CD4-positive, alpha-beta T cell treated with Interleukin-15 for 4 hours (primary cell): ENCODE data around the gene TCF21.

Source experiments
- DNase-seq: peaks from one replicate; pipeline ENCODE4 v3.0.0-alpha.2; 2020; ENCODE audit warnings: low spot score

Gene TCF21

DNA sequence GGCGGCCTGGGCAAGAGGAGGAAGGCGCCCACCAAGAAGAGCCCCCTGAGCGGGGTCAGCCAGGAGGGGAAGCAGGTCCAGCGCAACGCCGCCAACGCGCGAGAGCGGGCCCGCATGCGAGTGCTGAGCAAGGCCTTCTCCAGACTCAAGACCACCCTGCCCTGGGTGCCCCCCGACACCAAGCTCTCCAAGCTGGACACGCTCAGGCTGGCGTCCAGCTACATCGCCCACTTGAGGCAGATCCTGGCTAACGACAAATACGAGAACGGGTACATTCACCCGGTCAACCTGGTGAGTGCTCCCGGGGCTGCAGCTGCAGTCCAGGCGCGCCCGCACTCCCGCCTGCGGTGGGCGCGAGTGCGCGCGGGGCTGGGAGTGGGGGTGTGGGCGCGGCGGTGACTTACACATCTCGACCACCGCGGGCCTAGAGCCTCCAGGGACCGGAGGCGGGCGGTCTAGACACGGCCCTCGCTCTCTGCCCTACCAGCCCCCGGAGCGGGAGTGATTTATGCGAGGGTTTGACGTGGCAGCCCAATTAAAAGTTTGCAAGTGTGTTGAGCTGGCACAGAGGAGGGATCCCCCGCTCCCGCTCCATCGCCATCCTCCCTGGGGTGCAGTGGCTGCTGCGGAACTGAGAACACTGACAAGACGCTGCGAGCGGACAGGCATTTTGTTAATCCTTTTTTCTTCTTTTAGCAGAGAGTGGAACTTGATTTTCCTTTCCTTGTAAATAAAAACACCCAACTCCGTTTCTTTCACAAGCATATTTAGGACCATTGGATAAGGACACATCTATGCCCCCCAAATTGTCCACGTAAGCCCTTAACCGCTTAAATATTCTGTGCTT is 867 bp downstream of the TCF21 start:
- DNase-seq, result no peak

DNA sequence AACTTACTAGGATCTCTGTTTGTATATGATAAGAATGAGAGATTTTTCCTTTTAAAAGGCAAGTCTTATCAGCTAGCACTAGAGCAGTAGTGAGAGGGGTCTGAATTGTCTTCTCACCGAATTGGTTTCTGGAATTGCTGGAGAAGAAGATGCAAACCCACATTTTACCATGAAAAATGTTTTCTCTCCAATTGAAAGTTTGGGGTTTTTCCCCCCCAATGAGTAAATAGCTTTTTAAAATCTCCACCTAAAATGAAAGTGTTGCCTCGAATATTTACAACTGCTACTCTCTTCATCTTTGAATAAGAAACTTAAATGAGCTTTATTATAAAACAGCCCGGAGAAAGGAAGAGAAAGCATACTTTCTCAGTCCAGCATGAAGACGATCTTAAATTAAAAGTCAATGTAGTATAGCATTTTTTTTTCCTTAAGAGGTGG is 1.8 kb downstream of the TCF21 start:
- no peak for DNase-seq

DNA sequence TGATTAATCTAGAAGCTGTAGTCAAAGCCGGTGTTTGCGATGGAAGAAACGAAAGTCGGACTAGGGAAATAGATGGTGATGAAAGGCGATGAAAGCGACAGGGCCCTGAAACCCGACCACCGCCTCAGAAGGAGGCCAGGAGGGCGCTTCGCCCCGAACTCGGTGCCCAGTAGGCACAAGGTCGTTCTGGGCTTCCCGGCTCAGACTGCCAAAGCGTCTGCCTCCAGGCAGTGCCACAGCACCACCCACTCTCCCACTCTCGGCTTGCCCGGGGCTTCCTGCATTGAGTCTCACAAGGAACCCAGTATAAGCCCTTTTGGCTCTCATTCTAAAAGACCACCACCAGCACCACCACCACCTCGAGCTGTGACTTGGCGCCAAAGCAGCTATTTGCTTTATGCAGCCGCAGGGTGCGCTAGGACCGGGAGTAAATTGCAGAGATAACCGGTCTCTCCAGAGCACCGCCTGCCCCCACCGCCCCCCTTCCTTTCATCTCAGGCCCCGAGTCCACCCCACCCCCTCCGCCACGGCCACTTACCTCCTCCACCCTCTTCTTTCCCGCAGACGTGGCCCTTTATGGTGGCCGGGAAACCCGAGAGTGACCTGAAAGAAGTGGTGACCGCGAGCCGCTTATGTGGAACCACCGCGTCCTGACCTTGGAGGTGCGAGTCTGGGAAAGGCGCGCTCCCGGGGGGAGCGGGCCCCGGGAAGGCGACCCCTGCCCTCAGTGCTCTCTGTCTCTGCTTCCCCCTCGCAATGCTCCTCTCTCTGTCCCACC is 2.4 kb downstream of the TCF21 start:
- DNase-seq, result no peak

DNA sequence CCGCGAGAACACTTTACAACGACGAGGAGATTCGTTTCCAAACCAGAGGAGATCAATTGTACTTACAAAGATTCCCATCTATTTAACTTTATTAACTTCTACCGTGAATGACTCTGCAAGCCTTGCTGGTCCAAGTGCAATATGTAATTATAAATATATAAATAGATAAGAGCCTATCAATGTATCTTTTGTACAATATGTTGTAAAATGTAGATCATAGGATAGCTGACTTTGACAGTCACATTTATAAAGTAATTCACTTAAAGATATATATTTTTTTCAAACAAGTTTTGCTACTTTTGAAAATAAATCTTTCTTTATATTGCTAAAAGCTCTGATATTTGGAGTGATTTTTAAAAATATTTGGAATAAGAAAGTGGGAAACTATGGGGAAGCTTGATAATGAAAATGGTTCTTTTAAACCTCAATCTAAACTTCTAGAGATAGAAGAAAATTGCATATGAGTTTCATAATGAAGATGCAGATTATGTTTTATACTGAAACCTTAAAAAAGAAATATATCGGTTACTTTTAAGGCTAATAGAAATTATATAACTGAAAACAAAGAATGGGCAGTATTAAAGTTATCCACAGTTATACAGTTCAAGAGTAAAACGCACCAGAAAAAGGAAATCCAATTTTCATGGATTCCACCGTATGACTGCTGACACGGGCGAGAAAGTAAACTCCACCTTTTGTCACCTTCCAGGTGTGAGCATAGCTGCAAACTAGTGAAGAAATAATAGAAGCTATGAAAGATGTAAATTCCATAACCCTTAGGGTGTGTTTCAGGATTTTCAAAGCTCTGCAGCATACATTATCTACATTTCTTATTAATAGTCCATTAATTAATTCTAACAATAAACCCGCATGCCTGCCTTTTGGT is 3.3 kb downstream of the TCF21 start:
- DNase-seq, result no peak

DNA sequence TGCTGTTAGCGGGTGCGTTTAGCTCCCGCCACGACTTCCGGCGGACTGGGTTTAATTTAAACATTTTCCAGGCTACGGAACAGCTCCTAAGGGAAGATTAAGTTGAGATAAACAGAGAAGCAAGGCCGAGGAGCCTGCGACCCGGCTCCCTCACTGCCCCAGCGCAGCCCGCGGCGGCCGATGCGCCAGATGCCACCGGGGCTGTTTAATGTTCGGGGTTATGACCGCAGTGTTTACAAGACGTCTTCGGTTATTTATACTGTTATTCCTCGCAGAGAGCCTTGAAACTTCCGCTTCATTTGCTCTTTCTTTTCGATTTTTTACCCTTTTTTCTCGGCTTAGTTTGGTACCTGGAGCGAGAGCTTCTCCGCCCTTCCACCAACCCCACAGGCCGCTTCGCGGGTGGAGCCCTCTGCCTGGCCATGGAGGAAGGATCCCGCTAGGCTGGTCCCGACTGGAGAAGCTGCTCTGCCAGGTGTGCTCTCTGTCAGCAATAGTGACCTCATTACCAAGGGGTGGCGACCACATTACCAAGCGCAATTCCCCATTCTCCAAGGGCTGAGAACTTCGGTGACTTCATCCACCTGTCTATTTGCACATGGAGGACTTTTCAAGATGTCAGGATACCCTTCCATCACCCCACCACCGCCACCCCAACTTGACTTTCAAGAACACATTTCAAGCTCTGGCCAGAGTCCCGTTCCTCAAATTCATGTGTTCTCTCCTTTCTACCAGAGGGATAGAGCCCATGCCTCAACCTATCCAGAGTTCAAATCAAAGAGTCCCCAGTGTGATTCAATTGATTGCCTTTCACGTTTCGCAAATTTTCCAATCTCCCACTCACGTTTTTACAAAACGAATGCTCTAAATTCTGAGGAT is 4.1 kb downstream of the TCF21 start:
- DNase-seq, result no peak

DNA sequence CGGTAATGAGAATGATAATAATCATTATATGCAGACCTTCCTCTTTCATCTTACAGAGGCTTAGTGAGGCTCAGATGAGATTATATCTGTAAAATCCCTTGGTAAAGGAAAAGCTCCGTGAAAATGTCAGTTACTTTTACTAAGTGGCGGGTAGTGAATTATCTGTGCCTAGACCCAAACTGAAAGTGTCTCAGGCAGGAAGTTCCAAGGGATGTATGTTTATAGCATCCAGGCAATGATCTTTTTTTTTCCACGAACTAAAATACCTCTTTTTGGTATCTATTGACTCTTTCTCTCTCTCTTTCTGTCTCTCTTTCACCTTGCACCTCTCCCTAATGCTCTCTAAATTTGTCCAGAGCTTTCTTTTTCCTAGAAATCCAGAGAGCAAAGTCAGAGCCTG is 5.0 kb downstream of the TCF21 start:
- DNase-seq, result no peak

DNA sequence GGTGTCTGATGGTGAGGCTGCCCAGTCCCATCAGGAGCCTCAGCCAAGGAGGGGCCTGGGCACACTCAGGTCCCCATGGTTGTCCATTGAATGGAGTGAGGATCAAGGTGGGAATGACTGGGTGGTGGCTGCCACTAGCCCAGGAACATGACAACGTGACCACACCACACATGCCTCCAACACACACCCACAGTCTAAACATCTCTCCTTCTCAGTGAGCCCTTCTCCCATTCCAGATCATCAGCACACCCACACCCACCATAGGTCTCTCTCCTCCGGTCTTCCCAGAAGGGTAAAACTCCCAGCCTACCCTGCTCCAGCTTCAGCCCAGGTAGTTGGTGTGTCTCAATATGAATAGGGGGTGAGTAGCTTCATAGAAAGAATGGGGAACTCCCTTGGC is 5.5 kb downstream of the TCF21 start:
- no peak for DNase-seq

DNA sequence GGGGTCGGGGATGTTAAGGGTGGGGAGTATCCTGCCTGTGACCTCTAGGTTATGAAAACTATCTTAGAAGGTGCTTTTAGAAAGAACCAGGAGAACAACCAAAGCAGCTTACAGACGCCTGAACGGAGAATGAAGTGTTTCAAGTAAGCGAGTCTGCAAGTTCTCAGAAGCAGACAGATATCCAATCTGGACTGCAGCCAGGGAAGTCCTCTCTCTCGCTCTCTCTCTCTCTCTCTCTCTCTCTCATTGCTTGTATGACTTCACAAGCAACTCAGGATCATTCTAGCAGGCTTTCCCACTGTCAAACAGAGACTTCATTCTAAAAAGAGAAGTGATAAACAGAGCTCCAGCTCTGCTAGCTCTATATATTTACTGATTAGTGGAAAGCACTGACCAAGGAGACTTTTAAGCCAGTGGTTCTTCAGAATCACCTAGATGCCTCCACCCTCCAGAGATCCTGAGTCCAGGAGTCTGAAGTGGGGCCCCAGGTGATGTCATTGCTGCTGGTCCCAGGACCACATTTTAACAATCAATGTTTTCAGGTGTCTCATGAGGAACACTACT is 6.0 kb downstream of the TCF21 start:
- DNase-seq, result no peak

DNA sequence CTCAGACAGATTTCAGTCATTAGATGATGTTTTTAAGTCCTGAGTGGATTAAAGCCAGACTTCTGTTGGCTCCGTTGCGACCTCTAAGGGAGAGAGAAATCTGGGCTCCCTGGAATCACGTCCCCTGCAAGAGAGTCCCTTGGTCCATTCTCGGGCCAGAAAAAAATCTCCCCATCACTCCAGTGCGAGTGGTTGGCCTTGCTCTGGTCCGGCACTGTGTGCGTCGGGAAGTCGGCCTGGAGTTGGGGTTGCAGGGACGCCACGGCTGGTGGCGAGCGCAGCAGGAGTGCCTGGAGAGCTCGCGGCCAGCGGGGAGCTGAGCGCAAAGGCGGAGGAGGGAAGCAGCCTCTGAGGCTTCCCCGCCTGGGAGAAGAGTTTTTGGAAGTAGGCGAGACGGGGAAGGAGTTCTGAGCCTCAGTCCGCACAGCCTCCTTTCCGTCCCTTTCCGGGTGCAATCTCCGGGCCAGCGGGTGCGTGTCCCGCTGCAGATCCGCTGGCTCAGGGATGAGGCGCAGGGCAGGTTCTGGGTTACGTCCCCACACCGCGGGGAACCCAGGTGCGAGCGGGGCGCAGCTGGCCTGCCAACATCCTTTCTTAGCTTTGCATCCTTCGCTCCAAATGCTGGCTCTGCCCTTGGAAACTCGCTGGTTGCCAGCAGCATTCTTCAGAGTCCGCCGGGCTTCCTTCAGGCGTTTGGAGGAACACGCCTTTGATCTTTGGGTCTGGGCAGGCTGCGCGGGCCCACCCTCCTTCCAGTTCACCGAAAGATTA is 6.8 kb downstream of the TCF21 start:
- no peak for DNase-seq

DNA sequence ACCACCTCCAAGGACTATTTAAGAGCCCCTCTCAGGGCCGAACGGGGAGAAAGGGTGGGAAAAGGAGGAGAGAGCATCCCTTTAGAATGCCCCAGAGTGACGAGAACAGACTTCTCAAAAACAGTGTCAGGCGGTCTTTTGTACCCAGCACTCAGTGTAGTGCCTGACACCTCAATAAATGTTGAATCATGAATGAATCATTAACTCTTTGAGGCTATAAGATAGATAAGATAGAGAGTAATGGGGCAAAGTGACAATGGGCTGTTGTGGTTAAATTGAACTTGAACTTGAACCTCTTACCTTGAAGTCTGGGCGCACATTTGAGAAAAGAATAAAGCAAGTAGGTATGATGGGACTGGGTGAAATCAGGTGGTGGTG is 7.4 kb downstream of the TCF21 start:
- no peak for DNase-seq

DNA sequence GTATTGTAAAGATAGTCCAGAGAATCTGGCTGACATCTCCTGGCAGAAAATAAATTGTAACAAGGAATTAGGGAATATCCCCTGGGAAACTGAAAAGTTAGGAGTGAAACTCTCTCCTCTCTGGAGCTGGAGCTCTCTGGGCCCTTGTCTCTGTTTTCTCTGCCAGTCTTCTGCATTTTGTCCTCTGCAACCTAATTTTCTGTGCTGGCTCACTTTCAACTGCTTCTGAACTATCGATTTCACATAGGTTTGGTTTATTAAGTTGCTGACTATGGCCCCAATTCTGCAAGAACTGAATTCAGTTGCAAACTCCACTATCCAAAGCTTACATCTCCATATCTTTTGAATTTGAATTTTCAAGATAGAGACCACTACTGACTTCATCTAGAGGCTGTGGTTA is 9.3 kb downstream of the TCF21 start:
- DNase-seq, result no peak

DNA sequence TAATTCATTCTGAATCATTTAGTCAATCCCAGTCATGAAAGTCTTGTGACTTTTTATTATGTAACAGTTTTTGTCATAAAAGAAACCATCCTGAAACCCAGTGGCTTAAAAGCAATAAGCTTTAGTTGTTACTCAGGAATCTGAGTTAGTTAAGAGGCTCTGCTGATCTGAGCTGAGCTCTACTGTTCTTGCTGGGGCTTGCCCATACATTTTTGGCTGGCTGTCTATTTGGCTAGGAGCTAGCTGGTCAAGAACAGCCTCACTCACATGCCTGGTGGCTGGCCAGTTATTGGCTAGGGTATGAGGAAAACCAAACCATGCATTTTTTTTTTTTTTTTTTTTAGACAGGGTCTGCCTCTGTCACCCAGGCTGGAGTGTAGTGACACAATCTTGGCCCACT is 10.6 kb downstream of the TCF21 start:
- no peak for DNase-seq

DNA sequence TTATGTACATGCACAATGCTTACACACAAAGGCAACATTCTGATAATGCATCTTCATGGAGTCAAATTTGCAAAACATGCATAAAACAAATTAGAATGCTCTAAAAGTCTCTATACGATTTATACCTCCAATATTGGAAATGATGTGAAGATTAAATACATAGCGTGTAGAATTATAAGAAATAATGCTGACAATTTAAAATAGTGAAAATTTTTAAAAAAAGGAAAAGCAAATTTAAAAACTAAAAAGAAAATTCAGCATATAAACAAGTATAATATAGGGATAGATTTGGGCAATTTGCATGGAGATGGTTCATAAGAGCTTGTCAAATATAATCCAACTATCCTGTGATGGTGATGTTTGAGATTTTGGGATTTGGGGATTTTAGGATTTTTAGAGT is 14.9 kb downstream of the TCF21 start:
- no peak for DNase-seq

DNA sequence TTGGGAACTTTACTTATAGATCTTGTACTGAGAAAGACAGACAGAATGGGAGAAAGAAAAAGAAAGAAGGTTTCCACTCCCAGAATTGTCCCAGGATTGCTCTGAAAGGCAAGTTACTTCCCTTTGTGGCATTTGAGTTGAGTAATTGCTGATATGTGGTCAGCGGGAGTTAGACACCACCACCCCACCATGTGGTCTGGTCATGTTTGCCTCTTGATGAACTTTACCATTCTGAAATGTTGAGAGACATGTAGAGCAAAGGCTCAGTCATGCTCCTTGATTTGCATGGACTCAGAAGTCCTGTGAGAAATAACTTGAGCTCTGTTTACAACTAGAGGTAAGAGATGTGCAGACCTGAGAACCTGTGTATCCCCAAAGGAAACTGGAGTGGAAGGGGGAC is 17.1 kb downstream of the TCF21 start:
- no peak for DNase-seq

DNA sequence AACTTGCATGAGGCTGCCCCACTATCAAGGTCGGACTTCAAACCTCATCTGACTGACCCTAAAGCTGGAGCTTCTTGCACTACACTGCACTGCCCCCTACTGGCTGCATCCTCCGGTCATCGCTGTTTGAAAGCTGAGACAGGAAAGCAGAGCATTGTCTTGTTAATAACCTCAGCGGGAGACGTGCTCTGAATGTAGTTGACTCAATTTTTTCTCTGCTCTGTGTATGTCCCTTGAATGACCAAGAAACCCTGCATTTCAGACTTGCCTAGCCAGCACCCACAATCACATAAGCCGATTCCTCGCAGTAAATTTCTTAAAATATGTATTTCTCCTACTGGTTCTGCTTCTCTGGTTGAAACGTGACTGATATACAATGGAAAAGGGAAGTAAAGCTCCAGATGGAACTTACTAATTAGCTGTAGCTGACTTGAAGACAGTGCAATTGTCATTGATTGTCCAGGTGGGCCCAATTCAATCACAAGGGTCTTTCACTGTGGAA is 27.8 kb downstream of the TCF21 start:
- DNase-seq, result peak; percentile 67

DNA sequence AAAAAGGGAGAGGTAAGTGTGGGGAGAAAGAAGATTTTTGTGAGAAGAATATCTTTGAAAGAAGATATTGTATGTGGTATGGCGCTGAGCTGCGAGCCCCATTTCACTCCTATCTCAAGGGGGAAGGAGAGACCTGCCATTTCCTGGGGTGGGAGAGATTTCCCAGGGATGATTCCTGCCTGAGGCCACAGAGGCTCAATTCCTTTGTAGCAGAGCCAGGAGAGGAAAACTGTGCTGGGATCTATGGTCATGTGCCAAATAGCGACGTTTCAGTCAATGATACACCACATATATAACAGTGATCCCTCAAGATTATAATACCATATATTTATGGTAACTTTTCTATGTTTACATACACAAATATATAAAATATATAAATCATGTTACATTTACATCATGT is 28.9 kb downstream of the TCF21 start:
- no peak for DNase-seq

DNA sequence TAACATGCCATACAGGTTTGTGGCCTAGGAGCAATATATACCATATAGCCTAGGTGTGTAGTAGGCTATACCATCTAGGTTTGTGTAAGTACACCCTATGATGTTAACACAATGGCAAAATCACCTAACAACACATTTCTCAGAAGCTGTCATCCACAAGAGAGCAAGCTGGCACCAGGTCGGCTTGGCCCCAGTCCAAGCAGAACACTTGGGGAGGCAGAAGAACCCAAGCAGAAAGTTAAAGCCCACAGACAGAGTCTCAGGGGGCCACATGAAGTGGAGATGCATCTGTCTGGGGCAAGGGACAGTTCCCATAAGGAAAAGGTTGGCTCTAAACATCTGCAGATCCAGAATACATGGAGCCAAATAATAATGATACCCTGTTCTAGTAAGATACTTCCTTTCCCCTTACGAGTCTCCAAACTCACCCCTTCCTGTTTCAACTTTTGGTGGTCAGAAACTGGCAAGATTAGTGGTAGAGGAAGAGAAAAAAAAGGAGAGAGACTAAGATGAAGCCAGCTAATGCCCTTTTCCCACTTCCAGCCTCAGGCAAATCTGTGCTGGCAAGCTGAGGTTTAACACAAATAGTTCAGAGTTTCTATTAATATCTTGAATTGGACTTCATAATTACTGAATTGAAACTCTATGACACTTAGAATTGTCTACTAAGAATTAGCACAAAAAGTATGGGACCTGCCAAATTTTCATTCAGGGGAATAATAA is 29.5 kb downstream of the TCF21 start:
- no peak for DNase-seq

DNA sequence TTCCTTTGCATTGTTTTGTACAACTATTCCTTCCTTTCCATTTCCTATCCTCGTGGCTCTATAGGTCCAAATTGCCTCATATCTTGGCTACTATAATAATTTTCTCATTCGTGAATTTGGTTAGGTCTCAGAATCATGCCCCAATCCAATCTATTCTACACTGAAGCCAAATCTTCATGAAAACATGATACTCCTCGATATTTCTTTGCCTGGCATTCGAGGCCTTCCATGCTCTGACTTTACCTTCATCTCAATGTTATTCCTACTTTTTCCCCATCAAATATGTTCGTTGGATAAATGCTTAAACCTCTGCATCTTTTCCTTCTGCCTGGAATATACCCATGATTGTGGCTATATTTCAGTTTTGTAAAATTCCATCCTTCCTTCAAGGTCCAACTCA is 30.4 kb downstream of the TCF21 start:
- no peak for DNase-seq

DNA sequence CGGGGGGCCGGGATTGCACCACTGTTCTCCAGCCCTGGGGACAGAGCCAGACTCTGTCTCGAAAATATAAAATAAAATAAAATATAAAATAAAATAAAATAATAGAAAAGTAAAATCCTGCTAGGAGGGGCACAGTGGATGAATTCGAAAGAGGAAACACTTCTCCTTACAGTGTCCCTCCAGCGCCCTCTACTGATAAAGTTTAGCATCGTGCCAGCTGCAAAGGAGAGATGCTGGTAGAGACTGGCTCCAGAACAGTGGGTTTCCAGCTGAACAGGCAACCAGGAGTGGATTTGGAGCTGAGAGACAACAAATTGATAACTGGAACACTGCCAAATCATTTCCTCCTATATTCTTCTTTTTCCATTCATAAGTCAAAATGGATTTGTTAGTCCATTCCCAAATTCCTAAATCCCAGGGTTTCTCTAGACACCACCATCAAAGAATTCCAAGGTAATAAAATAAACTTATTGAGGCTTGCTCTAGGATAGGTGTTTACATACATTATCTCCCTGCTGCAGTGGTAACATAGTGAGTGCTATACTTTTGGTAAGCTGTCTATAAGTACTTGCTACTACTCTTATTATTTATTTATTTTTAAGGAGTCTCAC is 32.4 kb downstream of the TCF21 start:
- peak; percentile 73 for DNase-seq
